IMR-90 (cell line): ENCODE results near the gene ELMO1. TPM values are rescaled to one million over a fixed set of nuclear protein-coding genes. Genes with fewer than 3 reads are reported as not detected.

Experiments used
- ATAC-seq: fragments of 200-7000 bp; cut with Tn5 transposase; 2 replicates; pipeline ENCODE4 v1.9.1; 2020; ENCODE audit warnings: low read depth, mild to moderate bottlenecking, moderate library complexity
- BruUV-seq: library from RNA; stranded (reverse); fragments of 400-500 nt; replicated peaks from 2 replicates; lab custom pipeline; 2021; lab: Mats Ljungman, UMichigan
- CTCF ChIA-PET: fragments of 300-600 bp; formaldehyde crosslinking; extraction: SDS; loops from one replicate; lab custom pipeline; 2021; ENCODE audit warnings: antibody characterized with exemption; lab: Yijun Ruan, JAX
- POLR2A ChIA-PET: fragments of 300-600 bp; sonication (Branson Sonifier 250); formaldehyde crosslinking; loops from one replicate; lab custom pipeline; 2022; ENCODE audit warnings: antibody characterized with exemption; ENCODE audit not compliant: unreplicated experiment; lab: Charles Lee
- DNase-seq: peaks from one replicate; pipeline ENCODE4 v3.0.0; 2013
- H2AFZ ChIP-seq: replicated peaks from 2 replicates; pipeline ENCODE3; 2013; ENCODE audit warnings: low read length, mild to moderate bottlenecking; ENCODE audit not compliant: poor library complexity
- H2AK5ac ChIP-seq: 2 replicates; pipeline ENCODE4 v1.6.1; 2013; ENCODE audit warnings: low read depth, low read length, inconsistent platforms
- H2AK9ac ChIP-seq: replicated peaks from 2 replicates; pipeline ENCODE3; 2013; ENCODE audit warnings: mild to moderate bottlenecking, low read depth, low read length, moderate library complexity; ENCODE audit not compliant: poor library complexity
- H2BK120ac ChIP-seq: 2 replicates; pipeline ENCODE4 v1.6.1; 2013; ENCODE audit warnings: low read depth, low read length, inconsistent platforms
- H2BK15ac ChIP-seq: 3 replicates; pipeline ENCODE4 v1.6.1; 2013; ENCODE audit warnings: low read depth, low read length, inconsistent platforms
- H2BK20ac ChIP-seq: 2 replicates; pipeline ENCODE4 v1.6.1; 2013; ENCODE audit warnings: low read depth, mild to moderate bottlenecking, inconsistent platforms, low read length, moderate library complexity
- H2BK5ac ChIP-seq: 2 replicates; pipeline ENCODE4 v1.6.1; 2013; ENCODE audit warnings: mild to moderate bottlenecking, low read depth, low read length, inconsistent platforms; ENCODE audit not compliant: poor library complexity, severe bottlenecking
- H3K14ac ChIP-seq: replicated peaks from 2 replicates; pipeline ENCODE4 v1.6.1; 2013; ENCODE audit warnings: low read depth, low read length, inconsistent platforms
- H3K18ac ChIP-seq: 2 replicates; pipeline ENCODE4 v1.6.1; 2013; ENCODE audit warnings: low read depth, low read length, control low read depth
- H3K23ac ChIP-seq: 2 replicates; pipeline ENCODE4 v1.6.1; 2013; ENCODE audit warnings: low read depth, low read length, inconsistent platforms
- H3K27ac ChIP-seq: 2 replicates; pipeline ENCODE4 v1.5.1; 2013; ENCODE audit warnings: mild to moderate bottlenecking, control low read depth, low read length; ENCODE audit not compliant: insufficient read depth
- H3K27me3 ChIP-seq: 2 replicates; pipeline ENCODE4 v1.6.1; 2013; ENCODE audit warnings: low read length; ENCODE audit not compliant: control insufficient read depth, insufficient read depth
- H3K36me3 ChIP-seq: 2 replicates; pipeline ENCODE4 v1.6.1; 2013; ENCODE audit warnings: low read length, mixed read lengths; ENCODE audit not compliant: control insufficient read depth, insufficient read depth
- H3K4ac ChIP-seq: 2 replicates; pipeline ENCODE4 v1.6.1; 2013; ENCODE audit warnings: low read depth, low read length, inconsistent platforms
- H3K4me1 ChIP-seq: 2 replicates; pipeline ENCODE4 v1.6.1; 2013; ENCODE audit warnings: low read length, mixed read lengths; ENCODE audit not compliant: control insufficient read depth, insufficient read depth
- H3K4me2 ChIP-seq: 2 replicates; pipeline ENCODE4 v1.6.1; 2013; ENCODE audit warnings: low read depth, mild to moderate bottlenecking, control low read depth, low read length, moderate library complexity
- H3K4me3 ChIP-seq: 2 replicates; pipeline ENCODE4 v1.5.1; 2013; ENCODE audit warnings: low read depth, mild to moderate bottlenecking, control low read depth, low read length, moderate library complexity; ENCODE audit not compliant: insufficient read depth
- H3K56ac ChIP-seq: 2 replicates; pipeline ENCODE4 v1.6.1; 2013; ENCODE audit warnings: low read length, inconsistent platforms; ENCODE audit not compliant: insufficient read depth; ENCODE audit errors: extremely low read depth
- H3K79me1 ChIP-seq, 2 experiments: 2 replicates each; pipeline ENCODE4 v1.6.1; 2013; ENCODE audit warnings: low read length in 2 of 2, inconsistent platforms in 1 of 2, low read depth in 1 of 2
- H3K9ac ChIP-seq: 2 replicates; pipeline ENCODE4 v1.6.1; 2013; ENCODE audit warnings: low read depth, low read length, control low read depth
- H3K9me1 ChIP-seq: 2 replicates; pipeline ENCODE4 v1.6.1; 2013; ENCODE audit warnings: low read length, inconsistent platforms; ENCODE audit not compliant: insufficient read depth
- H3K9me3 ChIP-seq: 2 replicates; pipeline ENCODE4 v1.6.1; 2013; ENCODE audit warnings: low read length; ENCODE audit not compliant: control insufficient read depth, insufficient read depth
- H4K20me1 ChIP-seq: 2 replicates; pipeline ENCODE4 v1.6.1; 2013; ENCODE audit warnings: low read length, inconsistent platforms; ENCODE audit not compliant: insufficient read depth
- H4K5ac ChIP-seq: 2 replicates; pipeline ENCODE4 v1.6.1; 2013; ENCODE audit warnings: mild to moderate bottlenecking, low read depth, low read length, control low read depth
- H4K8ac ChIP-seq, 2 experiments: 2 replicates each; pipeline ENCODE4 v1.6.1; 2013; ENCODE audit warnings: low read depth in 2 of 2, low read length in 2 of 2, control low read depth in 1 of 2, inconsistent platforms in 1 of 2
- H4K91ac ChIP-seq: 2 replicates; pipeline ENCODE4 v1.6.1; 2013; ENCODE audit warnings: low read depth, low read length, inconsistent platforms; ENCODE audit not compliant: insufficient read depth
- CEBPB ChIP-seq: IDR thresholded peaks from 2 replicates; pipeline ENCODE4 v1.6.1; 2012; ENCODE audit warnings: low read depth, low read length, improper control_type of control experiment
- CHD1 ChIP-seq: IDR thresholded peaks from 2 replicates; pipeline ENCODE4 v1.6.1; 2012; ENCODE audit warnings: low read depth, low read length, improper control_type of control experiment
- FOS ChIP-seq: fragments of 150-350 bp; IDR thresholded peaks from 2 replicates; pipeline ENCODE4 v1.6.1; 2016; ENCODE audit warnings: low read depth, low read length
- MXI1 ChIP-seq: IDR thresholded peaks from 2 replicates; pipeline ENCODE4 v1.6.1; 2012; ENCODE audit warnings: low read depth, mild to moderate bottlenecking, low read length, moderate library complexity, borderline replicate concordance
- POLR2A ChIP-seq: IDR thresholded peaks from 2 replicates; pipeline ENCODE4 v1.6.1; 2012; ENCODE audit warnings: mild to moderate bottlenecking, low read depth, low read length
- RAD21 ChIP-seq: IDR thresholded peaks from 2 replicates; pipeline ENCODE4 v1.6.1; 2012; ENCODE audit warnings: low read length, improper control_type of control experiment
- RCOR1 ChIP-seq: IDR thresholded peaks from 2 replicates; pipeline ENCODE4 v1.6.1; 2012; ENCODE audit warnings: mild to moderate bottlenecking, low read length, improper control_type of control experiment; ENCODE audit not compliant: insufficient replicate concordance
- RFX5 ChIP-seq: IDR thresholded peaks from 2 replicates; pipeline ENCODE4 v1.8.0; 2012; ENCODE audit warnings: low read depth, mild to moderate bottlenecking, low read length, moderate library complexity
- WGBS, 2 experiments: methylation state at CpG; one replicate each; pipeline versions ENCODE4 v1.1.5 to v1.1.7; 2013; ENCODE audit warnings: missing lambda C conversion rate in 2 of 2; ENCODE audit not compliant: insufficient read length in 1 of 2; ENCODE audit errors: extremely low coverage in 2 of 2; 5-methylcytosine and 5-hydroxymethylcytosine counted together
- dilution Hi-C: fragments of 300-500 bp; cut with HindIII; formaldehyde crosslinking; loops from one replicate; pipeline ENCODE4 v1.14.3; 2018; ENCODE audit warnings: low sequenced_read_pairs; ENCODE audit not compliant: unreplicated experiment
- in situ Hi-C: fragments of 300-500 bp; cut with MboI; formaldehyde crosslinking; loops from 3 replicates; pipeline ENCODE4 v1.14.3; 2019; ENCODE audit warnings: low sequenced_read_pairs, inconsistent platforms, mixed read lengths
- intact Hi-C: fragments of 100-400 bp; cut with micrococcal nuclease; formaldehyde crosslinking; loops from 2 replicates; pipeline ENCODE4 v1.10.0; 2022
- polyA plus RNA-seq, 3 experiments: library from polyadenylated mRNA; depleted of rRNA; stranded (reverse); fragments of >200 nt; gene quantifications; 2 replicates each; pipeline ENCODE4 v1.2.3, GENCODE V29; 2012; ENCODE audit warnings: low replicate concordance in 1 of 3
- total RNA-seq: library from RNA; depleted of rRNA; stranded (reverse); fragments of >200 nt; gene quantifications from 2 replicates; pipeline ENCODE4 v1.2.3, GENCODE V29; 2012

ELMO1 gene
- total and polyA plus RNA-seq, 2 of the 4 experiments (the other 2 are of a cell fraction): 0.03 TPM; not detected in 1

DNA sequence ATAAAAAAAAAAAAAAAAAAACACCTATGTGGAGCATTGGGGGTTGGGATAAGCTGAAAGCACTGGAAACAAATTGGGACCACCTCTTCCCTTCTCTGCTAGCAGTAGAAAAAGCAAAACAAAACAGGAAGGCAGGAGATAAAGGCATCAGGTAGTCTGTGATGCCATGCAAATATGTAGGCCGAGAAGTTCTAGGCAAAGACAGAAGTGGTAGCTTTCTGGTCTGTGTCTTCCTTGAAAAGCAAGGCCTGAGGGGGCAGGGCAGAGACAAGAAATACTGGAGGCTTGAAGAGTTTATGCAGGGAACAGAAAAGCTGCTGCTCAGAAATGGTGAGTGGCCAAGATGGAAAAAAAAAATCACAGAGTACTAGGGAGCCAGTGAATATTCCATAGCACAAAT, 111.1 kb downstream of the ELMO1 start:
- no peaks in the 10 kb centered on the region for H3K36me3 ChIP-seq
- no peak overlapping the region for H3K4ac ChIP-seq
- dilution Hi-C loops (no loop called here), in situ Hi-C loops (no loop called here), intact Hi-C loops (no loop called here)
- no peak overlapping the region for H2AK9ac ChIP-seq
- no peaks in the 10 kb centered on the region for H3K27me3 ChIP-seq
- H3K4me3 ChIP-seq: no peak overlapping the region
- H2AK5ac ChIP-seq: no peak overlapping the region
- no peak overlapping the region for H3K56ac ChIP-seq
- H3K14ac ChIP-seq: no peak overlapping the region
- H3K9me1 ChIP-seq: no peaks in the 10 kb centered on the region
- no peak overlapping the region for H3K18ac ChIP-seq
- no peak overlapping the region for H4K91ac ChIP-seq
- BruUV-seq: no TSS peak
- TF ChIP-seq FOS: no peak
- TF ChIP-seq RAD21: no peak
- no peak for TF ChIP-seq RCOR1
- TF ChIP-seq POLR2A: no peak
- no peak for TF ChIP-seq RFX5
- TF ChIP-seq CEBPB: no peak
- TF ChIP-seq CHD1: no peak
- TF ChIP-seq MXI1: no peak
- H3K79me1 ChIP-seq: no peaks in the 10 kb centered on the region
- WGBS, 2 experiments: 80% methylated on average over 1 of the region's 1 CpG; no CpG with 5 or more reads in 1 of the 2 experiments
- no peak overlapping the region for H2BK120ac ChIP-seq
- ChIA-PET POLR2A (no interaction called here), CTCF (no interaction called here)
- no peak overlapping the region for H3K4me2 ChIP-seq
- H3K9me3 ChIP-seq: peaks cover 19% of the 10 kb centered on the region
- no peaks in the 10 kb centered on the region for H4K20me1 ChIP-seq
- no peak overlapping the region for H3K9ac ChIP-seq
- H2BK20ac ChIP-seq: no peak overlapping the region
- no peak overlapping the region for H4K8ac ChIP-seq
- H2BK5ac ChIP-seq: no peak overlapping the region
- H4K5ac ChIP-seq: no peak overlapping the region
- DNase-seq (no peak), ATAC-seq (no peak)
- no peaks in the 10 kb centered on the region for H3K4me1 ChIP-seq
- no peak overlapping the region for H3K27ac ChIP-seq
- H3K23ac ChIP-seq: no peak overlapping the region
- H2BK15ac ChIP-seq: no peak overlapping the region
- H2AFZ ChIP-seq: no peak overlapping the region
